DND-41 (cell line): ENCODE data around the gene LTBP2.
A peak's percentile ranks its signal among the peaks of the same experiment; 100 is the strongest.

ENCODE experiments used
- ATAC-seq: fragments of 200-7000 bp; cut with Tn5 transposase; 3 replicates; pipeline ENCODE4 v1.9.1; 2021; ENCODE audit warnings: low read depth; ENCODE audit not compliant: insufficient read depth
- DNase-seq: peaks from one replicate; pipeline ENCODE4 v3.0.0-alpha.2; 2020
- H2AFZ ChIP-seq: 2 replicates; pipeline ENCODE4 v1.6.0; 2012; ENCODE audit warnings: low read depth, low read length
- H3K27ac ChIP-seq: 2 replicates; pipeline ENCODE4 v1.5.1; 2012; ENCODE audit warnings: low read length, inconsistent platforms
- H3K27me3 ChIP-seq: fragments of 200-600 bp; sonication (generic); 2 replicates; pipeline ENCODE4 v1.6.0; 2012; ENCODE audit warnings: low read length, mild to moderate bottlenecking, inconsistent platforms; ENCODE audit not compliant: insufficient read depth, poor library complexity
- H3K36me3 ChIP-seq: 2 replicates; pipeline ENCODE4 v1.5.1; 2012; ENCODE audit warnings: low read length, inconsistent platforms; ENCODE audit not compliant: insufficient read depth
- H3K4me1 ChIP-seq: 2 replicates; pipeline ENCODE4 v1.5.1; 2012; ENCODE audit warnings: mild to moderate bottlenecking, low read length; ENCODE audit not compliant: insufficient read depth
- H3K4me2 ChIP-seq: 2 replicates; pipeline ENCODE4 v1.6.0; 2012; ENCODE audit warnings: mild to moderate bottlenecking, moderate library complexity, low read length, inconsistent platforms; ENCODE audit not compliant: insufficient read depth
- H3K4me3 ChIP-seq, 2 experiments: fragments of 200-600 bp in 1 of 2; shearing (Covaris generic) in 1 of 2; 2 replicates each; pipeline ENCODE4 v1.5.1; 2012 to 2016; ENCODE audit warnings: inconsistent platforms in 2 of 2, low read length in 2 of 2, mild to moderate bottlenecking in 2 of 2, low read depth in 1 of 2, moderate library complexity in 1 of 2
- H3K79me2 ChIP-seq: 2 replicates; pipeline ENCODE4 v1.6.0; 2012; ENCODE audit warnings: low read length, inconsistent platforms; ENCODE audit not compliant: insufficient read depth
- H3K9ac ChIP-seq: 2 replicates; pipeline ENCODE4 v1.6.0; 2012; ENCODE audit warnings: low read depth, mild to moderate bottlenecking, inconsistent platforms, low read length, moderate library complexity
- H3K9me3 ChIP-seq: 2 replicates; pipeline ENCODE4 v1.5.1; 2012; ENCODE audit warnings: low read length, moderate library complexity, mild to moderate bottlenecking, inconsistent platforms; ENCODE audit not compliant: insufficient read depth, severe bottlenecking
- H4K20me1 ChIP-seq: 2 replicates; pipeline ENCODE4 v1.6.0; 2012; ENCODE audit warnings: low read length; ENCODE audit not compliant: insufficient read depth
- CTCF ChIP-seq: IDR thresholded peaks from 2 replicates; pipeline ENCODE4 v1.5.1; 2012; ENCODE audit warnings: borderline replicate concordance, low read length, moderate library complexity, mild to moderate bottlenecking; ENCODE audit not compliant: poor library complexity, severe bottlenecking; ENCODE audit errors: extremely low read depth
- EZH2 ChIP-seq: IDR thresholded peaks from 3 replicates; pipeline ENCODE4 v1.6.1; 2012; ENCODE audit warnings: borderline replicate concordance, low read depth, mild to moderate bottlenecking, moderate library complexity, low read length, inconsistent platforms; ENCODE audit not compliant: severe bottlenecking

LTBP2 gene

GRCh38 chr14:74585406-74586335 is 26.4 kb downstream of the LTBP2 start:
- no peaks in the 10 kb centered on the region for H3K9me3 ChIP-seq
- H3K4me3 ChIP-seq = no peak overlapping the region
- no peaks in the 10 kb centered on the region for H3K79me2 ChIP-seq
- no peaks in the 10 kb centered on the region for H3K4me1 ChIP-seq
- no peak overlapping the region for H3K4me2 ChIP-seq
- no peak overlapping the region for H3K27ac ChIP-seq
- H3K27me3 ChIP-seq = peaks cover 11% of the 10 kb centered on the region
- H3K36me3 ChIP-seq = no peaks in the 10 kb centered on the region
- H3K9ac ChIP-seq = no peak overlapping the region
- H2AFZ ChIP-seq = no peak overlapping the region
- DNase-seq = no peak
- TF ChIP-seq EZH2 (no peak), CTCF (no peak)
- ATAC-seq = no peak
- no peaks in the 10 kb centered on the region for H4K20me1 ChIP-seq

- no peak overlapping the region for H3K9ac ChIP-seq
Measured at GRCh38 chr14:74584951-74585350, 27.1 kb downstream of the LTBP2 start.

GRCh38 chr14:74583689-74584434 is 28.2 kb downstream of the LTBP2 start:
- ATAC-seq (peak; percentile 39; the same call in 2 of the 3 replicates), DNase-seq (no peak)
- no peaks in the 10 kb centered on the region for H4K20me1 ChIP-seq
- H3K9me3 ChIP-seq = no peaks in the 10 kb centered on the region
- H3K27ac ChIP-seq = no peak overlapping the region
- no peak overlapping the region for H3K4me2 ChIP-seq
- H3K79me2 ChIP-seq = no peaks in the 10 kb centered on the region
- no peaks in the 10 kb centered on the region for H3K4me1 ChIP-seq
- H3K27me3 ChIP-seq = peaks cover 17% of the 10 kb centered on the region
- no peak overlapping the region for H3K9ac ChIP-seq
- H3K36me3 ChIP-seq = no peaks in the 10 kb centered on the region
- no peak overlapping the region for H2AFZ ChIP-seq
- H3K4me3 ChIP-seq = no peak overlapping the region
- TF ChIP-seq CTCF (no peak), EZH2 (no peak)

More at GRCh38 chr14:74584951-74585350, 27.1 kb downstream of the LTBP2 start:
- DNase-seq (no peak), ATAC-seq (no peak)
- Histone ChIP-seq H4K20me1 (no peaks in the 10 kb centered on the region), H3K27ac (no peak overlapping the region), H3K4me2 (no peak overlapping the region), H2AFZ (no peak overlapping the region), H3K36me3 (no peaks in the 10 kb centered on the region), H3K79me2 (no peaks in the 10 kb centered on the region), H3K27me3 (peaks cover 11% of the 10 kb centered on the region), H3K9me3 (no peaks in the 10 kb centered on the region), H3K4me1 (no peaks in the 10 kb centered on the region), H3K4me3 (no peak overlapping the region)
- no peak for TF ChIP-seq CTCF
- TF ChIP-seq EZH2 = no peak
